IMR-90 (cell line): ENCODE data around the gene PFKL. TPM values are rescaled to one million over a fixed set of nuclear protein-coding genes. Genes with fewer than 3 reads are reported as not detected.

Source experiments
- ATAC-seq: fragments of 200-7000 bp; cut with Tn5 transposase; 2 replicates; pipeline ENCODE4 v1.9.1; 2020; ENCODE audit warnings: low read depth, mild to moderate bottlenecking, moderate library complexity
- BruUV-seq: library from RNA; stranded (reverse); fragments of 400-500 nt; replicated peaks from 2 replicates; lab custom pipeline; 2021; lab: Mats Ljungman, UMichigan
- CTCF ChIA-PET: fragments of 300-600 bp; formaldehyde crosslinking; extraction: SDS; loops from one replicate; lab custom pipeline; 2021; ENCODE audit warnings: antibody characterized with exemption; lab: Yijun Ruan, JAX
- POLR2A ChIA-PET: fragments of 300-600 bp; sonication (Branson Sonifier 250); formaldehyde crosslinking; loops from one replicate; lab custom pipeline; 2022; ENCODE audit warnings: antibody characterized with exemption; ENCODE audit not compliant: unreplicated experiment; lab: Charles Lee
- DNase-seq: peaks from one replicate; pipeline ENCODE4 v3.0.0; 2013
- H2AFZ ChIP-seq: replicated peaks from 2 replicates; pipeline ENCODE3; 2013; ENCODE audit warnings: low read length, mild to moderate bottlenecking; ENCODE audit not compliant: poor library complexity
- H2AK5ac ChIP-seq: 2 replicates; pipeline ENCODE4 v1.6.1; 2013; ENCODE audit warnings: low read depth, low read length, inconsistent platforms
- H2AK9ac ChIP-seq: replicated peaks from 2 replicates; pipeline ENCODE3; 2013; ENCODE audit warnings: mild to moderate bottlenecking, low read depth, low read length, moderate library complexity; ENCODE audit not compliant: poor library complexity
- H2BK120ac ChIP-seq: 2 replicates; pipeline ENCODE4 v1.6.1; 2013; ENCODE audit warnings: low read depth, low read length, inconsistent platforms
- H2BK15ac ChIP-seq: 3 replicates; pipeline ENCODE4 v1.6.1; 2013; ENCODE audit warnings: low read depth, low read length, inconsistent platforms
- H2BK20ac ChIP-seq: 2 replicates; pipeline ENCODE4 v1.6.1; 2013; ENCODE audit warnings: low read depth, mild to moderate bottlenecking, inconsistent platforms, low read length, moderate library complexity
- H2BK5ac ChIP-seq: 2 replicates; pipeline ENCODE4 v1.6.1; 2013; ENCODE audit warnings: mild to moderate bottlenecking, low read depth, low read length, inconsistent platforms; ENCODE audit not compliant: poor library complexity, severe bottlenecking
- H3K14ac ChIP-seq: replicated peaks from 2 replicates; pipeline ENCODE4 v1.6.1; 2013; ENCODE audit warnings: low read depth, low read length, inconsistent platforms
- H3K18ac ChIP-seq: 2 replicates; pipeline ENCODE4 v1.6.1; 2013; ENCODE audit warnings: low read depth, low read length, control low read depth
- H3K23ac ChIP-seq: 2 replicates; pipeline ENCODE4 v1.6.1; 2013; ENCODE audit warnings: low read depth, low read length, inconsistent platforms
- H3K27ac ChIP-seq: 2 replicates; pipeline ENCODE4 v1.5.1; 2013; ENCODE audit warnings: mild to moderate bottlenecking, control low read depth, low read length; ENCODE audit not compliant: insufficient read depth
- H3K27me3 ChIP-seq: 2 replicates; pipeline ENCODE4 v1.6.1; 2013; ENCODE audit warnings: low read length; ENCODE audit not compliant: control insufficient read depth, insufficient read depth
- H3K36me3 ChIP-seq: 2 replicates; pipeline ENCODE4 v1.6.1; 2013; ENCODE audit warnings: low read length, mixed read lengths; ENCODE audit not compliant: control insufficient read depth, insufficient read depth
- H3K4ac ChIP-seq: 2 replicates; pipeline ENCODE4 v1.6.1; 2013; ENCODE audit warnings: low read depth, low read length, inconsistent platforms
- H3K4me1 ChIP-seq: 2 replicates; pipeline ENCODE4 v1.6.1; 2013; ENCODE audit warnings: low read length, mixed read lengths; ENCODE audit not compliant: control insufficient read depth, insufficient read depth
- H3K4me2 ChIP-seq: 2 replicates; pipeline ENCODE4 v1.6.1; 2013; ENCODE audit warnings: low read depth, mild to moderate bottlenecking, control low read depth, low read length, moderate library complexity
- H3K4me3 ChIP-seq: 2 replicates; pipeline ENCODE4 v1.5.1; 2013; ENCODE audit warnings: low read depth, mild to moderate bottlenecking, control low read depth, low read length, moderate library complexity; ENCODE audit not compliant: insufficient read depth
- H3K56ac ChIP-seq: 2 replicates; pipeline ENCODE4 v1.6.1; 2013; ENCODE audit warnings: low read length, inconsistent platforms; ENCODE audit not compliant: insufficient read depth; ENCODE audit errors: extremely low read depth
- H3K79me1 ChIP-seq, 2 experiments: 2 replicates each; pipeline ENCODE4 v1.6.1; 2013; ENCODE audit warnings: low read length in 2 of 2, inconsistent platforms in 1 of 2, low read depth in 1 of 2
- H3K9ac ChIP-seq: 2 replicates; pipeline ENCODE4 v1.6.1; 2013; ENCODE audit warnings: low read depth, low read length, control low read depth
- H3K9me1 ChIP-seq: 2 replicates; pipeline ENCODE4 v1.6.1; 2013; ENCODE audit warnings: low read length, inconsistent platforms; ENCODE audit not compliant: insufficient read depth
- H3K9me3 ChIP-seq: 2 replicates; pipeline ENCODE4 v1.6.1; 2013; ENCODE audit warnings: low read length; ENCODE audit not compliant: control insufficient read depth, insufficient read depth
- H4K20me1 ChIP-seq: 2 replicates; pipeline ENCODE4 v1.6.1; 2013; ENCODE audit warnings: low read length, inconsistent platforms; ENCODE audit not compliant: insufficient read depth
- H4K5ac ChIP-seq: 2 replicates; pipeline ENCODE4 v1.6.1; 2013; ENCODE audit warnings: mild to moderate bottlenecking, low read depth, low read length, control low read depth
- H4K8ac ChIP-seq, 2 experiments: 2 replicates each; pipeline ENCODE4 v1.6.1; 2013; ENCODE audit warnings: low read depth in 2 of 2, low read length in 2 of 2, control low read depth in 1 of 2, inconsistent platforms in 1 of 2
- H4K91ac ChIP-seq: 2 replicates; pipeline ENCODE4 v1.6.1; 2013; ENCODE audit warnings: low read depth, low read length, inconsistent platforms; ENCODE audit not compliant: insufficient read depth
- BHLHE40 ChIP-seq: fragments of 150-350 bp; IDR thresholded peaks from 2 replicates; pipeline ENCODE4 v1.6.1; 2016; ENCODE audit warnings: mild to moderate bottlenecking, low read depth, low read length
- CHD1 ChIP-seq: IDR thresholded peaks from 2 replicates; pipeline ENCODE4 v1.6.1; 2012; ENCODE audit warnings: low read depth, low read length, improper control_type of control experiment
- ELK1 ChIP-seq: fragments of 150-350 bp; IDR thresholded peaks from 2 replicates; pipeline ENCODE4 v1.6.1; 2016; ENCODE audit warnings: low read depth, mild to moderate bottlenecking, low read length, moderate library complexity, borderline replicate concordance
- FOS ChIP-seq: fragments of 150-350 bp; IDR thresholded peaks from 2 replicates; pipeline ENCODE4 v1.6.1; 2016; ENCODE audit warnings: low read depth, low read length
- MAFK ChIP-seq: IDR thresholded peaks from 2 replicates; pipeline ENCODE4 v1.6.1; 2012; ENCODE audit warnings: low read depth, low read length, improper control_type of control experiment
- MAZ ChIP-seq: IDR thresholded peaks from 2 replicates; pipeline ENCODE4 v1.6.1; 2012; ENCODE audit warnings: low read depth, mild to moderate bottlenecking, low read length, improper control_type of control experiment, moderate library complexity, borderline replicate concordance
- MXI1 ChIP-seq: IDR thresholded peaks from 2 replicates; pipeline ENCODE4 v1.6.1; 2012; ENCODE audit warnings: low read depth, mild to moderate bottlenecking, low read length, moderate library complexity, borderline replicate concordance
- NFE2L2 ChIP-seq: fragments of 150-350 bp; IDR thresholded peaks from 2 replicates; pipeline ENCODE4 v1.6.1; 2016; ENCODE audit warnings: low read depth, mild to moderate bottlenecking, low read length
- POLR2A ChIP-seq: IDR thresholded peaks from 2 replicates; pipeline ENCODE4 v1.6.1; 2012; ENCODE audit warnings: mild to moderate bottlenecking, low read depth, low read length
- RAD21 ChIP-seq: IDR thresholded peaks from 2 replicates; pipeline ENCODE4 v1.6.1; 2012; ENCODE audit warnings: low read length, improper control_type of control experiment
- RCOR1 ChIP-seq: IDR thresholded peaks from 2 replicates; pipeline ENCODE4 v1.6.1; 2012; ENCODE audit warnings: mild to moderate bottlenecking, low read length, improper control_type of control experiment; ENCODE audit not compliant: insufficient replicate concordance
- RFX5 ChIP-seq: IDR thresholded peaks from 2 replicates; pipeline ENCODE4 v1.8.0; 2012; ENCODE audit warnings: low read depth, mild to moderate bottlenecking, low read length, moderate library complexity
- WGBS, 2 experiments: methylation state at CpG; one replicate each; pipeline versions ENCODE4 v1.1.5 to v1.1.7; 2013; ENCODE audit warnings: missing lambda C conversion rate in 2 of 2; ENCODE audit not compliant: insufficient read length in 1 of 2; ENCODE audit errors: extremely low coverage in 2 of 2; 5-methylcytosine and 5-hydroxymethylcytosine counted together
- dilution Hi-C: fragments of 300-500 bp; cut with HindIII; formaldehyde crosslinking; loops from one replicate; pipeline ENCODE4 v1.14.3; 2018; ENCODE audit warnings: low sequenced_read_pairs; ENCODE audit not compliant: unreplicated experiment
- in situ Hi-C: fragments of 300-500 bp; cut with MboI; formaldehyde crosslinking; loops from 3 replicates; pipeline ENCODE4 v1.14.3; 2019; ENCODE audit warnings: low sequenced_read_pairs, inconsistent platforms, mixed read lengths
- intact Hi-C: fragments of 100-400 bp; cut with micrococcal nuclease; formaldehyde crosslinking; loops from 2 replicates; pipeline ENCODE4 v1.10.0; 2022
- polyA plus RNA-seq, 3 experiments: library from polyadenylated mRNA; depleted of rRNA; stranded (reverse); fragments of >200 nt; gene quantifications; 2 replicates each; pipeline ENCODE4 v1.2.3, GENCODE V29; 2012; ENCODE audit warnings: low replicate concordance in 1 of 3
- total RNA-seq: library from RNA; depleted of rRNA; stranded (reverse); fragments of >200 nt; gene quantifications from 2 replicates; pipeline ENCODE4 v1.2.3, GENCODE V29; 2012
- TF ChIP-seq, protein P1 (sequence below): conservative IDR thresholded peaks from 2 replicates; pipeline ENCODE4 v1.5.1; 2012; ENCODE audit warnings: mild to moderate bottlenecking, low read depth, low read length, improper control_type of control experiment

The PFKL gene
- total and polyA plus RNA-seq, 2 of the 4 experiments (the other 2 are of a cell fraction): 103 to 126 TPM

- Histone ChIP-seq H4K91ac (no peak overlapping the region), H3K14ac (no peak overlapping the region), H3K9ac (no peak overlapping the region), H3K27ac (no peak overlapping the region), H2AFZ (no peak overlapping the region), H4K20me1 (peaks cover 13% of the 10 kb centered on the region), H3K79me1 (peaks cover 7 to 13% of the 10 kb centered on the region in 2 experiments; a peak in 3 of 4 replicates), H3K9me1 (peaks cover 5% of the 10 kb centered on the region; the same call in 1 of the 2 replicates), H2BK5ac (no peak overlapping the region), H3K4ac (no peak overlapping the region), H3K4me2 (no peak overlapping the region), H2BK20ac (no peak overlapping the region), H4K8ac (no peak overlapping the region), H3K27me3 (no peaks in the 10 kb centered on the region), H2AK9ac (no peak overlapping the region), H2BK120ac (no peak overlapping the region), H3K36me3 (peaks cover 77% of the 10 kb centered on the region), H3K18ac (no peak overlapping the region), H3K4me3 (no peak overlapping the region), H3K56ac (no peak overlapping the region), H2BK15ac (no peak overlapping the region), H3K4me1 (no peaks in the 10 kb centered on the region), H4K5ac (no peak overlapping the region), H3K23ac (no peak overlapping the region), H3K9me3 (no peaks in the 10 kb centered on the region), H2AK5ac (no peak overlapping the region)
- no TSS peak for BruUV-seq
- CTCF ChIA-PET: no interaction called here
- intact Hi-C loops: no loop called here
- ATAC-seq (no peak), DNase-seq (no peak)
- TF ChIP-seq POLR2A (no peak), BHLHE40 (no peak), ELK1 (no peak), NFE2L2 (no peak), CHD1 (no peak), RCOR1 (no peak), MXI1 (no peak), FOS (no peak), MAFK (no peak), RAD21 (no peak), MAZ (no peak), RFX5 (no peak)
- TF ChIP-seq, protein P1, sequence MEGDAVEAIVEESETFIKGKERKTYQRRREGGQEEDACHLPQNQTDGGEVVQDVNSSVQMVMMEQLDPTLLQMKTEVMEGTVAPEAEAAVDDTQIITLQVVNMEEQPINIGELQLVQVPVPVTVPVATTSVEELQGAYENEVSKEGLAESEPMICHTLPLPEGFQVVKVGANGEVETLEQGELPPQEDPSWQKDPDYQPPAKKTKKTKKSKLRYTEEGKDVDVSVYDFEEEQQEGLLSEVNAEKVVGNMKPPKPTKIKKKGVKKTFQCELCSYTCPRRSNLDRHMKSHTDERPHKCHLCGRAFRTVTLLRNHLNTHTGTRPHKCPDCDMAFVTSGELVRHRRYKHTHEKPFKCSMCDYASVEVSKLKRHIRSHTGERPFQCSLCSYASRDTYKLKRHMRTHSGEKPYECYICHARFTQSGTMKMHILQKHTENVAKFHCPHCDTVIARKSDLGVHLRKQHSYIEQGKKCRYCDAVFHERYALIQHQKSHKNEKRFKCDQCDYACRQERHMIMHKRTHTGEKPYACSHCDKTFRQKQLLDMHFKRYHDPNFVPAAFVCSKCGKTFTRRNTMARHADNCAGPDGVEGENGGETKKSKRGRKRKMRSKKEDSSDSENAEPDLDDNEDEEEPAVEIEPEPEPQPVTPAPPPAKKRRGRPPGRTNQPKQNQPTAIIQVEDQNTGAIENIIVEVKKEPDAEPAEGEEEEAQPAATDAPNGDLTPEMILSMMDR: no peak
- POLR2A ChIA-PET: no interaction called here
- in situ Hi-C loops: no loop called here
- no CpG with 5 or more reads among the region's 15 CpGs for WGBS, 2 experiments
- dilution Hi-C loops: no loop called here
Measured at GRCh38 chr21:44314128-44314527, 14.3 kb downstream of the PFKL start.
